HepG2 (cell line): ENCODE data around the gene RAD51D. TPM values are rescaled to one million over a fixed set of nuclear protein-coding genes. Genes with fewer than 3 reads are reported as not detected.
A peak's percentile ranks its signal among the peaks of the same experiment; 100 is the strongest.

Experiments
- ARNT2 ChIP-seq: sonication (generic); formaldehyde crosslinking; IDR thresholded peaks from 2 replicates; pipeline ENCODE4 v1.8.0; 2022; ENCODE audit warnings: mild to moderate bottlenecking, low read depth, missing genetic modification reagents, moderate library complexity
- CEBPB ChIP-seq: IDR thresholded peaks from 2 replicates; pipeline ENCODE4 v1.6.1; 2011; ENCODE audit warnings: low read depth, low read length, improper control_type of control experiment, borderline replicate concordance
- CHD4 ChIP-seq: fragments of 200-600 bp; sonication (generic); IDR thresholded peaks from 2 replicates; pipeline ENCODE4 v1.7.0; 2017; ENCODE audit warnings: mild to moderate bottlenecking, low read length, borderline replicate concordance
- HMG20A ChIP-seq: IDR thresholded peaks from 2 replicates; pipeline ENCODE4 v1.6.1; 2016; ENCODE audit warnings: borderline replicate concordance
- HOXA9 ChIP-seq: sonication (generic); formaldehyde crosslinking; IDR thresholded peaks from 2 replicates; pipeline ENCODE4 v1.8.1; 2022; ENCODE audit warnings: missing genetic modification reagents, mild to moderate bottlenecking, moderate library complexity, borderline replicate concordance
- JDP2 ChIP-seq: sonication (generic); formaldehyde crosslinking; IDR thresholded peaks from 2 replicates; pipeline ENCODE4 v1.8.1; 2022; ENCODE audit warnings: missing genetic modification reagents, borderline replicate concordance
- MIER3 ChIP-seq: IDR thresholded peaks from 2 replicates; pipeline ENCODE4 v1.6.1; 2016; ENCODE audit warnings: missing compliant biosample characterization, borderline replicate concordance
- MTF2 ChIP-seq: sonication (generic); formaldehyde crosslinking; IDR thresholded peaks from 2 replicates; pipeline ENCODE4 v1.5.0; 2020; ENCODE audit warnings: missing genetic modification reagents, borderline replicate concordance
- MZF1 ChIP-seq: sonication (generic); formaldehyde crosslinking; IDR thresholded peaks from 2 replicates; pipeline ENCODE4 v1.8.1; 2023; ENCODE audit warnings: mild to moderate bottlenecking, missing genetic modification reagents, borderline replicate concordance
- NFE2L2 ChIP-seq: fragments of 150-350 bp; IDR thresholded peaks from 2 replicates; pipeline ENCODE4 v1.6.1; 2014; ENCODE audit warnings: low read length
- PHF20 ChIP-seq: sonication (generic); formaldehyde crosslinking; IDR thresholded peaks from 2 replicates; pipeline ENCODE4 v1.5.0; 2020; ENCODE audit warnings: mild to moderate bottlenecking, missing genetic modification reagents
- POLR2A ChIP-seq, 2 experiments: IDR thresholded peaks; 2 replicates each; pipeline ENCODE4 v1.6.1; 2011; ENCODE audit warnings: low read depth in 2 of 2, low read length in 2 of 2, mild to moderate bottlenecking in 1 of 2, moderate library complexity in 1 of 2; ENCODE audit not compliant: insufficient read depth in 1 of 2
- PTBP1 ChIP-seq: fragments of 200-400 bp; formaldehyde crosslinking; IDR thresholded peaks from 2 replicates; pipeline ENCODE4 v1.6.1; 2018; ENCODE audit warnings: low read length, low read depth; ENCODE audit not compliant: poor library complexity, severe bottlenecking
- SMARCE1 ChIP-seq: fragments of 450-650 bp; IDR thresholded peaks from 2 replicates; pipeline ENCODE4 v1.6.1; 2017; ENCODE audit warnings: borderline replicate concordance
- SPEN ChIP-seq: sonication (generic); formaldehyde crosslinking; IDR thresholded peaks from 2 replicates; pipeline ENCODE4 v1.5.1; 2020; ENCODE audit warnings: low read depth, mild to moderate bottlenecking, missing genetic modification reagents
- SRSF9 ChIP-seq: fragments of 200-400 bp; formaldehyde crosslinking; IDR thresholded peaks from 2 replicates; pipeline ENCODE4 v1.6.1; 2018; ENCODE audit warnings: borderline replicate concordance, mild to moderate bottlenecking, low read depth, low read length; ENCODE audit not compliant: insufficient read depth, poor library complexity, severe bottlenecking
- SUZ12 ChIP-seq: fragments of 150-350 bp; IDR thresholded peaks from 2 replicates; pipeline ENCODE4 v1.6.1; 2014; ENCODE audit warnings: low read depth, low read length
- ZBTB38 ChIP-seq: sonication (generic); formaldehyde crosslinking; IDR thresholded peaks from 2 replicates; pipeline ENCODE4 v1.5.1; 2020; ENCODE audit warnings: mild to moderate bottlenecking, missing genetic modification reagents
- ZFP90 ChIP-seq: sonication (generic); formaldehyde crosslinking; IDR thresholded peaks from 2 replicates; pipeline ENCODE4 v1.8.0; 2022; ENCODE audit warnings: missing genetic modification reagents, mild to moderate bottlenecking, inconsistent platforms, borderline replicate concordance
- ZNF335 ChIP-seq: sonication (generic); formaldehyde crosslinking; IDR thresholded peaks from 2 replicates; pipeline ENCODE4 v1.4.0; 2020; ENCODE audit warnings: missing genetic modification reagents
- ZNF431 ChIP-seq: sonication (generic); formaldehyde crosslinking; IDR thresholded peaks from 2 replicates; pipeline ENCODE4 v1.9.0; 2022; ENCODE audit warnings: missing genetic modification reagents, low read depth, mild to moderate bottlenecking, borderline replicate concordance
- ZNF441 ChIP-seq: sonication (generic); formaldehyde crosslinking; IDR thresholded peaks from 2 replicates; pipeline ENCODE4 v1.7.0; 2021; ENCODE audit warnings: missing genetic modification reagents, borderline replicate concordance
- ZNF510 ChIP-seq: sonication (generic); formaldehyde crosslinking; IDR thresholded peaks from 2 replicates; pipeline ENCODE4 v1.4.0; 2020; ENCODE audit warnings: low read depth, mild to moderate bottlenecking, missing genetic modification reagents
- ZNF883 ChIP-seq: sonication (generic); formaldehyde crosslinking; IDR thresholded peaks from 2 replicates; pipeline ENCODE4 v1.5.1; 2020; ENCODE audit warnings: mild to moderate bottlenecking, missing genetic modification reagents; ENCODE audit errors: not compliant biosample characterization
- ZNF891 ChIP-seq: sonication (generic); formaldehyde crosslinking; IDR thresholded peaks from 2 replicates; pipeline ENCODE4 v1.5.0; 2020; ENCODE audit warnings: mild to moderate bottlenecking, missing genetic modification reagents
- ZSCAN30 ChIP-seq: sonication (generic); formaldehyde crosslinking; IDR thresholded peaks from 2 replicates; pipeline ENCODE4 v1.5.0; 2020; ENCODE audit warnings: mild to moderate bottlenecking, missing genetic modification reagents
- polyA plus RNA-seq, 8 experiments: library from polyadenylated mRNA; depleted of rRNA in 3 of 8; stranded (reverse) in 7 of 8; unstranded in 1 of 8; fragments of >200 nt; fragmentation: Illumina TruSeq in 4 of 8; extraction: Trizol in 4 of 8; gene quantifications; 2 replicates each; pipeline versions ENCODE4 v1.2.1 to v1.2.3, GENCODE V29; 2011 to 2016; ENCODE audit warnings: low read depth in 4 of 8, missing spikeins in 1 of 8, mixed read lengths in 1 of 8; ENCODE audit not compliant: insufficient read depth in 1 of 8
- total RNA-seq, 5 experiments: library from RNA; depleted of rRNA; stranded (reverse); fragments of >200 nt; fragmentation: Illumina TruSeq; extraction: Trizol; gene quantifications; 2 replicates each; pipeline ENCODE4 v1.2.3, GENCODE V29; 2016; ENCODE audit warnings: low read depth in 1 of 5
- TF ChIP-seq, protein P1 (sequence below): sonication (generic); formaldehyde crosslinking; IDR thresholded peaks from 2 replicates; pipeline ENCODE4 v1.5.0; 2020; ENCODE audit warnings: missing genetic modification reagents, mild to moderate bottlenecking, borderline replicate concordance
- TF ChIP-seq, protein P2 (sequence below): sonication (generic); formaldehyde crosslinking; IDR thresholded peaks from 2 replicates; pipeline ENCODE4 v1.4.0; 2020; ENCODE audit warnings: mild to moderate bottlenecking, missing genetic modification reagents

Gene RAD51D
- total and polyA plus RNA-seq, 2 of the 13 experiments (the other 11 are each of a cell fraction or from before 2014, with no cell fraction given) = 6.7 to 13.1 TPM

DNA sequence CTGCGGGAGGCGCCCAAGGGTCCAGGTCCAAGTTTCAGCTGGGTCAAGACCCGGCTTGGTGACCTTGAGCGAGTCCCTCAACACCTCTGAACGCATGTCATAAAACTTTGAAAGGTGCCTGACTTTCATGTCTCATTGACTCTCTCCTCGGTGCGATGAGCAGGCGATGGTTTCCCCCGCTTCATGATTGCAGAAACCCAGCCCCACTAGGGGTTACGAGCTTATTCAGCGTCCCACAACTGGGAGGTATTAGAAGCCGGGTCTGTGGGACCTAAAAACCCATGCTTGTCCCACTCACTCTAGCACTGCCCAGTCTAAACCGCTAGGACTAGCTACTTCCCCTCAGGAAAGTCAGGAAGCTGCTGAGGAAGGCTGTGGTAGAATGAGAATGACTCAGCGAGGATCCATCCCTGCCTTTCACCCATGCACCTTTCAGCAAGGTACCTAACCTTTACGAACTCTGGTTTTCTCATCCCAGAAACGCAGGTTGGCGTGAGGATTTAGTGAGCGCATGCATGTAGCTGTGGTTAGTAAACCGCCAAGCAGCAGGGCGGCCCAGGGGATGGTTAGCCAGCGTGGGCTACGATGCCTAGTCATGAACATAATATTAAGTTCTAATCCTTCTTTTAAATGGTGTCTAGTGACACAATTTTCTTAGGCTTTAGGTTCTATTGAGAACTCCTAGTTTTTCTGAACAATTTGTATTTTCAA is 29.9 kb downstream of the RAD51D start (continued):
- no peak for TF ChIP-seq MTF2 (CRISPR knock-in tag)
- no peak for TF ChIP-seq SPEN (CRISPR knock-in tag)
- TF ChIP-seq NFE2L2 = peak; percentile 76
- no peak for TF ChIP-seq MIER3
- TF ChIP-seq POLR2A (IDR thresholded peaks at IDR 0.05; ENCODE audit: insufficient read depth in 1 of 2, low read depth in 2 of 2, low read length in 2 of 2) = peak; percentile 5 to 47; a peak in 3 of 4 replicates
- TF ChIP-seq ZFP90 (CRISPR knock-in tag) = no peak
- TF ChIP-seq ZNF883 (CRISPR knock-in tag) = no peak
- TF ChIP-seq CEBPB = no peak
- TF ChIP-seq MZF1 (CRISPR knock-in tag) = no peak
- TF ChIP-seq, protein P1, sequence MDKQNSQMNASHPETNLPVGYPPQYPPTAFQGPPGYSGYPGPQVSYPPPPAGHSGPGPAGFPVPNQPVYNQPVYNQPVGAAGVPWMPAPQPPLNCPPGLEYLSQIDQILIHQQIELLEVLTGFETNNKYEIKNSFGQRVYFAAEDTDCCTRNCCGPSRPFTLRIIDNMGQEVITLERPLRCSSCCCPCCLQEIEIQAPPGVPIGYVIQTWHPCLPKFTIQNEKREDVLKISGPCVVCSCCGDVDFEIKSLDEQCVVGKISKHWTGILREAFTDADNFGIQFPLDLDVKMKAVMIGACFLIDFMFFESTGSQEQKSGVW (CRISPR knock-in tag) = no peak
- no peak for TF ChIP-seq ZNF335
- no peak for TF ChIP-seq ARNT2 (CRISPR knock-in tag)
- no peak for TF ChIP-seq PHF20 (CRISPR knock-in tag)
- no peak for TF ChIP-seq HMG20A (CRISPR knock-in tag)
- no peak for TF ChIP-seq PTBP1
- TF ChIP-seq SMARCE1 = no peak
- TF ChIP-seq JDP2 = no peak
- TF ChIP-seq, protein P2, sequence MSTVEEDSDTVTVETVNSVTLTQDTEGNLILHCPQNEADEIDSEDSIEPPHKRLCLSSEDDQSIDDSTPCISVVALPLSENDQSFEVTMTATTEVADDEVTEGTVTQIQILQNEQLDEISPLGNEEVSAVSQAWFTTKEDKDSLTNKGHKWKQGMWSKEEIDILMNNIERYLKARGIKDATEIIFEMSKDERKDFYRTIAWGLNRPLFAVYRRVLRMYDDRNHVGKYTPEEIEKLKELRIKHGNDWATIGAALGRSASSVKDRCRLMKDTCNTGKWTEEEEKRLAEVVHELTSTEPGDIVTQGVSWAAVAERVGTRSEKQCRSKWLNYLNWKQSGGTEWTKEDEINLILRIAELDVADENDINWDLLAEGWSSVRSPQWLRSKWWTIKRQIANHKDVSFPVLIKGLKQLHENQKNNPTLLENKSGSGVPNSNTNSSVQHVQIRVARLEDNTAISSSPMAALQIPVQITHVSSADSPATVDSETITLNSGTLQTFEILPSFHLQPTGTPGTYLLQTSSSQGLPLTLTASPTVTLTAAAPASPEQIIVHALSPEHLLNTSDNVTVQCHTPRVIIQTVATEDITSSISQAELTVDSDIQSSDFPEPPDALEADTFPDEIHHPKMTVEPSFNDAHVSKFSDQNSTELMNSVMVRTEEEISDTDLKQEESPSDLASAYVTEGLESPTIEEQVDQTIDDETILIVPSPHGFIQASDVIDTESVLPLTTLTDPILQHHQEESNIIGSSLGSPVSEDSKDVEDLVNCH = no peak
- TF ChIP-seq CHD4 = no peak
- no peak for TF ChIP-seq ZNF510 (CRISPR knock-in tag)
- peak; percentile 60 for TF ChIP-seq ZBTB38 (CRISPR knock-in tag)
- no peak for TF ChIP-seq ZNF441
- no peak for TF ChIP-seq HOXA9 (CRISPR knock-in tag)
- no peak for TF ChIP-seq SUZ12
- TF ChIP-seq ZNF891 (CRISPR knock-in tag) = no peak
- no peak for TF ChIP-seq SRSF9
- TF ChIP-seq ZSCAN30 (CRISPR knock-in tag) = no peak
- no peak for TF ChIP-seq ZNF431 (CRISPR knock-in tag)
